Activated CD8-positive, alpha-beta memory T cell treated with anti-CD3 and anti-CD28 coated beads, Interleukin-2, amount 50 U/mL, for 4 hours (primary cell): ENCODE measurements around the gene LRFN3.
"Not testable (repeated sequence)": the region's sequence is repeated elsewhere in the genome, so short reads cannot be mapped to it uniquely, and the experiment has no call there.

Source experiments
- DNase-seq: peaks from one replicate; pipeline ENCODE4 v3.0.0-alpha.2; 2020

Gene LRFN3

DNA sequence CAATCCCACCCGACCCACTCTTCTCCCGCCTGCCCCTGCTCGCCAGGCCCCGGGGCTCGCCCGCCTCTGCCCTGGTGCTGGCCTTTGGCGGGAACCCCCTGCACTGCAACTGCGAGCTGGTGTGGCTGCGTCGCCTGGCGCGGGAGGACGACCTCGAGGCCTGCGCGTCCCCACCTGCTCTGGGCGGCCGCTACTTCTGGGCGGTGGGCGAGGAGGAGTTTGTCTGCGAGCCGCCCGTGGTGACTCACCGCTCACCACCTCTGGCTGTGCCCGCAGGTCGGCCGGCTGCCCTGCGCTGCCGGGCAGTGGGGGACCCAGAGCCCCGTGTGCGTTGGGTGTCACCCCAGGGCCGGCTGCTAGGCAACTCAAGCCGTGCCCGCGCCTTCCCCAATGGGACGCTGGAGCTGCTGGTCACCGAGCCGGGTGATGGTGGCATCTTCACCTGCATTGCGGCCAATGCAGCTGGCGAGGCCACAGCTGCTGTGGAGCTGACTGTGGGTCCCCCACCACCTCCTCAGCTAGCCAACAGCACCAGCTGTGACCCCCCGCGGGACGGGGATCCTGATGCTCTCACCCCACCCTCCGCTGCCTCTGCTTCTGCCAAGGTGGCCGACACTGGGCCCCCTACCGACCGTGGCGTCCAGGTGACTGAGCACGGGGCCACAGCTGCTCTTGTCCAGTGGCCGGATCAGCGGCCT lies 4.1 kb downstream of the LRFN3 start:
- no peak for DNase-seq

DNA sequence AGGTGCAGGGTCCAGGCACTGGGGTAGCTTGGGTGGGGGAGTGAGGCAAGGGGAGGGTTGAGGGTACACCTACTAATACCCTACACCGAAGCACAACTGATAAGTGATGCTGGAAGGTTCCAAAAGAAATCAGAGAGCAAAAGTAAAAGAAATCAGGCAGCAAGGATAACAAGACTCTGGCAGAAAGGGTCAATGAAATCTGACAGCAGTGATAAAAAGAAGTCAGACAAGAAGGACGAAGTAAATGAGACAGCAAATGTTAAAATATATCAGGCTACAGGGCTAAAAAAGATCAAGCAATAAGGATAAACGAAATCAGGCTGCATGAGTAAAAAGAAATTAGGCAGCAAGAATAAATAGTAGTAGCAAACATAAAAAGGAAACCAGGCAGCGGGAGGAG lies 4.7 kb downstream of the LRFN3 start:
- DNase-seq, result no peak

DNA sequence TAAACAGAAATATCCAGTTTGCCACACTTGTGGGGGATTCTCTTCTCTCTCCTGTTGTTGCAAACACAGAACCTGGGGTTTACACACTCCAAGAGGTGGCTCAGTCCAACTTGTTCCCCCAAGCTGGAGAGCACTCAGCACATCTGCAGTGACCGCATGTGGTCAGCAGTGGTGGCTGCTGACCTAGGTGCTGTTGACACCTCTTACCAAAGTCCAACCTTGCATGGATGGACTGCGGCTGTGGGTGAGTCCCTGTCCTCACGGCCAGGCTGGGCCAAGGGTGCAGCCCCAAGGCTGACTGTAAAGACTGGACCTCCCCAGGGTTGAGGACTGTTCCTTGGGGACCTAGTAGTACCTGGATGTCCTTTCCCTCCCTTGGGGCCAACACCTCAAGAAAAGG lies 6.1 kb downstream of the LRFN3 start:
- no peak for DNase-seq

DNA sequence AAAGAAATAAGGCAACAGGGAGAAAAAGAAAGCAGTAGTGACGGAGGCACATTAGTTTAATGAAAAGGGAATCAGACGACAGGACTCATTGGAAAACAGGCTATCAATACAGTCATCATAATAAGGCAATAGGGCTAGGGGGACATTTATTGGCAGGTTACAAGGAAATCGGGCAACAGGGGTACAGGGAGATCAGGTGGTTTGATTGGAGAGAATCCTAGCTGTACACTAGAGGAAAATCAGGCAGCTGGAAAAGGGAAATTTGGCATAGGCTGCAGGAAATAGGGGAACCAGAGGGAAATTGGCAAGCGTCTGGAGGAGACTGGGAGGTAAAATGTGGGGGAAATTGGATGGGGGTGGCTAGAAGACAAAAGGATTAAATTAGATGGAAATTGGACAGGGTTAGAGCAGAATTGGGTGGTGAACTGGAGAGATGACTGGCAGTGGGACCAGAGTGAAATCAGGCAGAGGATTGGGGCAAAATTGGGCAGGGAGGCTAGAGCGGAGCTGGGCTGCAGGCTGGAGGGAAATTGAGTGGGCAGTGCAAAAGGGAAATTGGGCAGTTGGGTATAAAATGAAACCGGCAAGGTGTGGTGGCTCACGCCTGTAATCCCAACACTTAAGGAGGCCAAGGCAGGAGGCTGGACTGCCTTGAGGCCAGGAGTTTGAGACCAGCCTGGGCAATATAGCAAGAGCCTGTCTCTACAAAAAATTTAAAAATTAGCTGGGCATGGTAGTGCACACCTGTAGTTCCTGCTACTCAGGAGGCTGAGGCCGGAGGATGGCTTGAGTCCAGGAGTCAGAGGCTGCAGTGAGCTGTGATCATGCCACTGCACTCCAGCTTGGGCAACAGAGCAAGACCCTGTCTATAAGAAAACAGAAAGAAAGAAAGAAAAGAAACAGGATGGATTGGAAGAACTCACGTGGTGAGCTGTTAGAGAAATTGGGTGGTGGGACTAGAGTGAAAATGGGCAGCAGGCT lies 7.4 kb downstream of the LRFN3 start:
- no peak for DNase-seq

DNA sequence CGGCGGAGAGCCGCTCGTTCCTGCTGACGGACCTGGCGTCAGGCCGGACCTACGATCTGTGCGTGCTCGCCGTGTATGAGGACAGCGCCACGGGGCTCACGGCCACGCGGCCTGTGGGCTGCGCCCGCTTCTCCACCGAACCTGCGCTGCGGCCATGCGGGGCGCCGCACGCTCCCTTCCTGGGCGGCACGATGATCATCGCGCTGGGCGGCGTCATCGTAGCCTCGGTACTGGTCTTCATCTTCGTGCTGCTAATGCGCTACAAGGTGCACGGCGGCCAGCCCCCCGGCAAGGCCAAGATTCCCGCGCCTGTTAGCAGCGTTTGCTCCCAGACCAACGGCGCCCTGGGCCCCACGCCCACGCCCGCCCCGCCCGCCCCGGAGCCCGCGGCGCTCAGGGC lies 8.4 kb downstream of the LRFN3 start:
- no peak for DNase-seq

DNA sequence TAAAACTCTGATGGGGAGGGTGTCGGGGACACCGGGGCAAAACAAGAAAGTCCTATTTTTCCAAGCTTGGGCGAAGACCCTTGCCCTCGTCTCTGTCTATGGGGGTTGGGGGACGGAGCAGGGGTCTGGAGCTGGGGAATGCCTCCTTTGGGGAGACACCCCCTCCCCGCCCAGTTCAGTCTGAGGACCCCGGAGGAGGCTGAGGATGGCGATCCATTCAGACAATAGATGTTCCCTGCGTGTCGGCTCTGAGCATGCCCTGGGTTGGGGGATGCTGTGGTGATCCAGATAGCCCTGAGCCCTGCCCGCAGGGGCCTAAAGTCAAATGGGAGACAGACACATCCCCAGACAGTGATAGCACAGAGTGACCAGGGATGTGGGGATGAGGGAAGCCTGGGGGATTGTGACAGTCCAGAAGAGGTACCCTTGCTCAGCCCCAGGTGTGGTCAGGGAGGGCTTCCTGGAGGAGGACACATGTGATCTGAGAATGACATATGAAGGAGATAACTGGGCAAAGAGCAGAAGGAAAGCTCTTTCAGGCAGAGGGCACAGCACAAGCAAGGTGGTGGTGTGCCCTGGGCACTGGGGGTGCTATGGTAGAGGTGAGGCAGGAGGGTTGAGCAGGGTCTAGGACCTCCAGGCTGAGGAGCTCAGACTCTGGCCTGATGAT lies 9.1 kb downstream of the LRFN3 start:
- no peak for DNase-seq

DNA sequence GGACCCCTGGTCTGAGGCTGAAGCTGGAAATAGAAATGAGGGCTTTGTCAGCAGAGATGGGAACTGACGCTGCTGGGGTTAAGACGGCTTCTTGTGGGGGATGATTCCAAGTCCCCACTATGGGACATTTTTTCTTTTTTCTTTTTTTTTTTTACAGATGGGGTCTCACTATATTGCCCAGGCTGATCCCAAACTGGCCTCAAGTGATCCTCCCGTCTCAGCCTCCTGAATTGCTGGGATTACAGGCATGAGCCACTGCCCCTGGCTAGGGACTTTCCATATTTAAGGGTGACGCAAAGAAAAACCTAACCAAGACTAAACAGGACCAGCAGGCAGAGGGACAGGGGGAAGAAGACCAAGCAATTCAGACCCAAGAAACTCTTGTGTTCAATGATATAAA lies 10.0 kb downstream of the LRFN3 start:
- no peak for DNase-seq

DNA sequence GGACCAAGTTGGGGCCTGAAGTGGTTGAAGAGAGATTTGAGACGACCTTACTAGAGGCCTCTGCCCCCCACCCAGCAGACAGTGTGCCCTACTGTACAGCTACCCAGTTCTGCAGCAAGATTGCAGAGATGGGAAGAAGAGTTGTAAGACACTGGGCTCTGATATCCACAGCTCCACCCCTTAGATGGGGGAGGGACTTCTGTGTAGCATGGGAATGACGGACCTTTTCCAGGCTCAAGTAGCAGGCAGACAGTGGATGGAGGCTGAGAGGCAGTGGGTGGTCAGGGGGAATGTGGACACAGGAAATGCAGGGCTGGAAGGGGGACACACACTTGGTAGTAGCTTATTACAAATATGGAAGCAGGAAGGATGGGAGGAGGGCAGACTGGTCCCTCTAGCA lies 13.0 kb downstream of the LRFN3 start:
- DNase-seq, result no peak

DNA sequence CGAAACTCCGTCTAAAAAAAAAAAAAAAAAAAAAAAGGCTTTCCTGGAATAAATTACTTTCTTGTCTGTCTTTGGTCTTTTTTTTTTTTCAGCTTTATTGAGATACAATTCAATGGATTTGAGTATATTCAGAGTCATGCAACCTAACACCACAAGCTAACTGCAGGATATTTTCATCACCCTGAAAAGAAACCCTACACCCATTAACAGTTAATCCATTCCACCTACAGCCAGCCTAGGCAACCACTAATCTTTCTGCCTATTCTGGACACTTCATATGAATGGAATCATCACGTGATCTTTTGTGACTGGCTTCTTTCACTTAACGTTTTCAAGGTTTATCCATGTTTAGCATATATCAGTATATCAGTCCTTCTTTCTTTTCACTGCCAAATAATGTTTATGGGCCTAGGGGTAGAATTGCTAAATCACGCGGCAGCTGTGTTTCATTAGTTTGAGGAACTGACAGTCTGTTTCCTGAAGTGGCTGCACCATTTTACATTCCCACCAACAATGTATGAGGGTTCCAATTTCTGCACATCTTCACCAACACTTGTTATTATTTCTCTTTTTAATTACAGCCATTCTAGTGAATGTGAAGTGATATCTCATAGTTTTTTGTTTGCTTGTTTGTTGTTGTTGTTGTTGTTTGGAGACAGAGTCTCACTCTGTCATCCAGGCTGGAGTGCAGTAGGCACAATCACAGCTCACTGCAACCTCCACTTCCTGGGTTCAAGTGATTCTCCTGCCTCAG lies 19.9 kb downstream of the LRFN3 start:
- DNase-seq, result no peak

DNA sequence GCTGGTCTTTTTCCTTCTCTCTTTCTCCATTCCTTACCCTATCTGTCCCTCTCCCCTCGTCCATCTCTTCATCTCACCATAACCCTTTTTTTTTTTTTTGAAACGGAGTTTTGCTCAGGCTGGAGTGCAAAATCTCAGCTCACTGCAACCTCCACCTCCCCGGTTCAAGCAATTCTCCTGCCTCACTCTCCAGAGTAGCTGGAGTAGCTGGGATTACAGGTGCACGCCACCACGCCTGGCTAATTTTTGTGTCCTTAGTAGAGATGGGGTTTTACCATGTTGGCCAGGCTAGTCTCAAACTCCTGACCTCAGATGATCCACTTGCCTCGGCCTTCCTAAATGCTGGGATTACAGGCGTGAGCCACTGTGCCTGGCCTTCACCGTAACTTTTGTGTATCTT lies 21.2 kb downstream of the LRFN3 start:
- DNase-seq, result not testable (repeated sequence)

DNA sequence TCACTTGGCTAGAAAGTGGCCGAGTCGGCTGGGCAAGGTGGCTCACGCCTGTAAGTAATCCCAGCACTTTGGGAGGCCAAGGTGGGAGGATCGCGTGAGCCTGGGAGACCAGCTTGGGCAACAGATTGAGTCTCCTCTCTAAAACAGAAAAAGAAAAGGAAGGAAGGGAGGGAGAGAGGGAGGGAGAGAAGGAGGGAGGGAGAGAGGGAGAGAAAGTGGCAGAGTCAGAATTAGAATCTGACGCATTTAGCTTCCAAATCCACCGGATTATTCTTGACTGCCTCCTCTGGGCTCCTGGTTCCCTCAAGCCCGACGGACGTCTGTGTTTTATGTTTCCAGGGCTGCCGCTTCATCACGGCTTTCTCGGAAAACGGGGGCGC lies 22.5 kb downstream of the LRFN3 start:
- no peak for DNase-seq

DNA sequence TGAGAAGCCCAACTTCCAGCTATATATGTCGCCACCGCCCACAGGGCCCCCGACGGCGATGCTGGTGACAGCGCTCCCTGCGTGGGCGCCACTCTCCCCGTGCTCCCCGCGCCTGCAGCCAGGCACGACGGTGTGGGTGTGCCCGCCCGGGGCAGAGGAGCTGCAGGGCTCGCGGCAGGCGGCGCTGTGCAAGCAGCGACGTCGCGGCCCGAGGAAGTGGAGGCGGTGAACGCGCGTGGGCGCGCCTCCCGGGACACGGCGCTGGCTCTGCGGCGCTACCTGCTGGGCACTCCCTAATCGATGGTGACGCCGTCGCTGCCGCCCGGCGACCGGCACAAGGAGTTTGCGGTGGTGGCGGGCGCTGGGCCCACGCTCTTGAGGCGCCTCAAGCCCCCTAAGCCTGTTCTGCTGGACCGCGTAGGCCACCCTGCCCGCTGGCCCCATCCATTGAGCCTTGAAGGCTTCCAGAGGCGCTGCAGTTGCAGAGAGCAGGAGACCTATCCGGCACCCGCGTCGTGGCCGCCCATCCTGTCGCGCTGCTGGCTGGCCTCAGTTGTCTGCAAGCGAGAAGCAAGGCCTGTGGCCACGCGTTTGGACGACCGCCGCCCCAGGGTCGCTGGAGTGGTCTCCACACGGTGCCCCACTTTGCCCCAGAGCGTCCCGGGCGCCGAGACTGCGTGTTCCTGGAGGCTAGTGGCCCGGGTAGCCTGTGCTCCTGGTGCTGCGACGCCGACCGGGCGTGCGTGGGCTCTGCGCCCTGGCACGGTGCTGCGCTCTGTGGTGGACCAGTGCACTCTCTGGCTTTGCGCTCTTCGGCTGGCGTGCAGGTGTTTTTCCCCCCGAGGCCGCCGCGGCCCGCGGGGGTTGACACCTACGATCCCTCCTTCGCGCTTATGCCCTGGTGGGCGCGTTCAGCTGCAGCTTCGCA lies 23.1 kb downstream of the LRFN3 start:
- peak; percentile 88 for DNase-seq

DNA sequence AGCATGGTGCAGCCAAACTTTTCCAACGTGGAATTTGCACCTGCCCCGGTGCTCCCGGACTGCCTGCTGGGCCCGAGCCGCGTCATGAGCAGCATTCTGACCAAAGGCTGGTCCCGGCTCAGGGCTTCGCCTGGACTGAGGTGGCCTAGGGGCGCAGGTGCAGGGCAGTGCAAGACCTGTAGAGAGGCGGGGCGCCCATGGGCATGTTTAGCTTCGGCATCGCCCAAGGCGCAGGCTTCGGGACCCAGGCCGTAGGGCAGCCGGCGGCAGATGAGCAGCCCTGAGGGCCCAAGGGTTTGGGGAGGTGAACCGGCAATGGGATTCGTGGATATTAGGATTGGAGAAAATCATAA lies 23.8 kb downstream of the LRFN3 start:
- DNase-seq, result no peak

DNA sequence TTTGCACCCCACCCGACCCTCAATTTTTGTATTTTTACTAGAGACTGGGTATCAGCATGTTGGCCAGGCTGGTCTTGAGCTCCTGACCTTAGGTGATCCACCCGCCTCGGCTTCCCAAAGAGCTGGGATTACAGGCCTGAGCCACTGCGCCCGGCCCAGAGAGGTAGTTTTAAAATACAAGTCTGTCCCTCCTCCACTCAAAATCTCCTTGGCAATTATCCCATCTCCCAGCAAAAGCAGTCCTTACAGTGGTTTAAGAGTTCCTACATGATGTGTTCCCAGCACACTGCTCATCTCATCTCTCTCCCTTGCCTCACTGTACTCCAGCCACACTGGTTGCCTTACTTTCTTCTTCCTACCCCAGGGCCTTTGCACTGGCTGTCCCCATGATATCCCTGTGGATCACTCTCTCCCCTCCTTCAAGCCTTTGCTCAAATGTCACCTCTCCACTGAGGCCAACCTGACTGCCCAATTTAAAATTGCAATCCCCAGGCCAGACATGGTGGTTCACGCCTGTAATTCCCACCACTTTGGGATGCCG lies 24.3 kb downstream of the LRFN3 start:
- no peak for DNase-seq

DNA sequence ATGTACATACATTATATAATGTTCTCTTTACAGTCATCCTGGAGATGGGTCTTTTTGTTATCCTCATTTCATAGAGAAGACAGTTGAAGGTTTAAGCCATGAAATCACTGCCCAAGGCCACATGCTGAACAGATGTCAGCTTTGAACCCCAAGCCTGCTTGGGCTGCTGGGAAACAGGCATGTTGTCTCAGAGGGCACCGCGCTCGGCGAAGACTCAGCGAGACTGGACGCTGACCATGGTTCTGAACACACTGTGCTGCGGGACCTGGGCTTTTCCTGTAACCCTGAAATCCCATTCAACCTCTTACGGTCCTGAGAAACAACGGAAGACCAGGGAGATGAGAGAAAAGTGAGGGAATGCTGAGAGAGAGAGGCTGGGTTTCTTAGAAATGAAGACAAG lies 27.3 kb downstream of the LRFN3 start:
- DNase-seq, result no peak

DNA sequence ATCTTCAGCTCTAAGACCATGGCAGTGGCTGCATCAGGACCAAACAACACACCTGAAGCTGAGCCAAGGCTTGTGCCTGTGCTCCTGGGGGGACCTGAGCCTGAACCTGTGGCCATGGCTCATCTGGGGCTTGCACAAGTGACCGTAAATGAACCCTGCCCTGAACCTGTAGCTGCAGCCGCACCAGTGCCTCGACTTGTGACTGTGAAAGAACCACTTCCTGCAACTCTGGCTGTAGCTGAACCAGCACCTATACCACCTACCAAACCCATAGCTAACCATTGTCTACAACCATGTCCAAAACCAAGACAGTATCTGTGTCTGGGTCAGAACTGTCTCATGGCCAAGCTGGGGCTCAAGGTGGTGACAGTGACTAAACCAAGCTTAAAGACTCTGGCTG lies 30.6 kb downstream of the LRFN3 start:
- DNase-seq, result no peak

DNA sequence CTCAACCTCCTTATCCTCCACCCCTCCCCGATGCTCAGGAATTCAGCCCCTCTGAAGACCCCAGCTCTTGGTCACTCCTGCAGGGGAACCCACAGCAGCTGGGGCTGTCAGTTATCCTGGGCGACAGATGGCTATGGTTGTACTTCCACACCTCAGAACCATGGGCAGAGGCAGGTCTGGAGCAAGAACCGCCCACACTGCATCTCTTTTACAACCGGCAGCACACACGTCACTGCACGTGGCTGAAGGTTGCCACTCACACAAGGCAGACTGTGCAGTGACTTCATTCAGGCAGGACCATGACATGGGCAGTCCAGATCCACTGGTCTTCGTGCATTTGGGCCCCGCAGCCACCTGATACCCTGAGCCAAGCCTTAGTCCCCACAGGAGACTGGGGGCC lies 37.3 kb downstream of the LRFN3 start:
- no peak for DNase-seq

DNA sequence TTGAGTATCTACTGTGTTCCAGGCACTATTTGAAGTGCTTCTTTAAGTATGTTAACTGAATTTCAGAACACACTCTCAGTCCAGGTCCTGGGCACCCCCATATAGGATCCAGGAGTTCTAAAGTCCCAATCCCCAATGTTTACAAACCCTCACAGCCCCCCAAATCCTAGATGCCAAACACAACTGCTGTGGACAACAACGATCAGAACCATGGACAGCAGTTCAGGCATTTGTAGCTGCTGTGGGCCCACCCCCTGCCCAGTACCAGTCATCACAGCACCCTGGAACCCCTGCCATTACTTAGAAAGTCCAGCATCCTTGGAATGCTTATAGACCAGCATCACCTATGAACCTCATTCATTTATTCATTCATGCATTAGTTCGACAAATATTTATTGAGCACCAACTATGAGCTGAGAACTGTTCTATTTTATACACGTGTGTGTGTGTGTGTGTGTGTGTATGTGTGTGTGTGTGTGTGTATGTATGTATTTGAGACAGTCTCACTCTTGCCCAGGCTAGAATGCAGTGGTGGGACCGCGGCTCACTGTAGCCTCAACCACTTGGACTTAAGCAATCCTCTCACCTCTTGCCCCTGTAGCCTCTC lies 39.5 kb downstream of the LRFN3 start:
- no peak for DNase-seq

DNA sequence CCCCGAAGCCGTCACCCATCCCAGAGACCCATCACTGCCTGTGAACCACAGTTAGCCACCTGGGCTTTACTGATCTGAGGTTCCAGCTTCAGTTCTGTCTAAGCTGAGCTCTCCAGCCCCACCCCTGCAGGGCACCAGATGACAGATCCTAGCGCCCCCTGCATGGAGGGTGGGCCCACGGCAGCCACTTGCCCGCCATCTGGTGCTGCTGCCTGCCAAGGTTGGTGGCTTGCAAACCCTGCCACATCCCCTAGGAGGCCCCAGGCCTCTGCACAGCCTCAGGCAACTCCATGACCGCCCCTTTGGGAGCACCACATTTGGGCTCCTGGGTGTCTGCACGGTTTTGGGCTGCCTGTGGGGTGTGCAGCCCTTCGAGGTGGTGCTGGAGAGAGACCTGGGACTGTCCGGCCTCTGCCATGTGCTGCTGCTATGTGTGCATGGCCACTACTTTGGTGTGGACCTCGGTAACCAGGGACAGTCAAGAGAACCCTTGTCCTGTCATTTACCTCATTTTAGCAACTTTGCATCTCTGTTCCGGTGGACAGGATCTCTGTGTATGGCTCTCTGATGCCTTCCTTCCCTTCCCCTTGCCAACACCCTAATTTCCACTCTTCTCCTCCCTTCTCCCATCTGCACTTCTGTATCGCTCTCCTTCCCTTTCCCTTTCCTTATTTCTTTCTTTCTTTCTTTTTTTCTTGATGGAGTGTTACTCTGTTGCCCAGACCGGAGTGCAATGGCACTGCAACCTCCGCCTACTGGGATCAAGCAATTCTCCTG lies 41.5 kb downstream of the LRFN3 start:
- DNase-seq, result no peak

DNA sequence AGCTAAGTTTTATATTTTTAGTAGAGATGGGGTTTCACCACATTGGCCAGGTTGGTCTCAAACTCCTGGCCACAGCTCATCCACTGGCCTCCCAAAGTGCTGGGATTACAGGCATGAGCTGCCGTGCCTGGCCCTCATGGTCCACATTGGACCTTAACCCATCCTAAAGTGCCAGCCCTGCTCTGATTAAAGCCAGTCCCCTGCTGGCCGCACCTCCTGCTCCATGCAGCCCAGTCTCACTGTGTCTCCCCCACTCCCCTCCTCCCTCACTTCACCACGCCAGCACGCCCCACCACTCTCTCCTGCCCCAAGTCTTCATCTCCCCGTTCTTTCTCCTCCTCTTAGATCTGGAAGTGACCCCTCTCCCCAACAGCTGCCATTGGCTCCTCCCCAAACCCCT lies 42.1 kb downstream of the LRFN3 start:
- no peak for DNase-seq
